ENCODE data around the gene CHCHD6.
A peak's percentile ranks its signal among the peaks of the same experiment; 100 is the strongest.

CHCHD6 gene

DNA sequence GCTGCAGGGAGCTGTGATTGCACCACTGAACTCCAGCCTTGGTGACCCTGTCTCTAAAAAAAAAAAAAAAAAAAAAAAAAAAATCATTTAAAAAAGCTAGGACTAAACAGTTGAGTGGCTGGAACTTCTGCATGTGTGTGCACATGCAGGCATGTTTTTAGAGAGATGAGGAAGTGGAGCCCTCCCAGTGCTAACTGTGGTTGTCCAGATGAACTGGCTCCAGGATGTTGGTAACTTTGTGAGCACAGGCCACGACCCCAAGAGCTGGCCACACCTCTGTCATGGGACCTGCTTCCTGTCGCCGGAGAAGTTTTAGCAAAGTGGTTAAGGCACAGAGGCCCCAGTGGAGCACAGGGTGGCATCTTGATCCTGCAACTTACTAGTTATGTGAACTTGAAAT lies 27.0 kb downstream of the CHCHD6 start:
- TF ChIP-seq GATA3 (IDR thresholded peaks at IDR 0.05; ENCODE audit: low read depth, low read length) (no peak), GATA2 (IDR thresholded peaks at IDR 0.05; ENCODE audit: low read depth, low read length) (no peak)

- TF ChIP-seq GATA3 (IDR thresholded peaks at IDR 0.05; ENCODE audit: low read depth, low read length) (no peak), GATA2 (IDR thresholded peaks at IDR 0.05; ENCODE audit: low read depth, low read length) (no peak)
Observed at GRCh38 chr3:126732281-126733060, 28.4 kb downstream of the CHCHD6 start.

DNA sequence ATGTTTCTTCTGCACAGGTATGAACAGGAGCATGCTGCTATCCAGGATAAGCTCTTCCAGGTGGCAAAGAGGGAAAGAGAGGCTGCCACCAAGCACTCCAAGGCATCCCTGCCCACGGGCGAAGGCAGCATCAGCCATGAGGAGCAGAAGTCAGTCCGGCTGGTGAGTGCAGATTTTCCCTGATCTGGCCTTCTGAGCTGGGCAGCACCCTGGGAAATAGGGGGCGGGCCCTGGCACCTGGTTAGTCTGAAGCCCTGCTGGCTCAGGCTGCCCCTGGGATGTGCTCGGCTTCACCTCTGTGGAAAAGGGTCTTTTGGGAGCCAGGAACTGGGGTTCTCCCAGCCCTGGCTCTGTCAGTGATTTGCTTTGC lies 29.0 kb downstream of the CHCHD6 start:
- no peak for TF ChIP-seq GATA3 (IDR thresholded peaks at IDR 0.05; ENCODE audit: low read depth, low read length)
- no peak for TF ChIP-seq GATA2 (IDR thresholded peaks at IDR 0.05; ENCODE audit: low read depth, low read length)

GRCh38 chr3:126734106-126734723 lies 30.2 kb downstream of the CHCHD6 start:
- TF ChIP-seq GATA3 (IDR thresholded peaks at IDR 0.05; ENCODE audit: low read depth, low read length), result no peak
- TF ChIP-seq GATA2 (IDR thresholded peaks at IDR 0.05; ENCODE audit: low read depth, low read length), result no peak

DNA sequence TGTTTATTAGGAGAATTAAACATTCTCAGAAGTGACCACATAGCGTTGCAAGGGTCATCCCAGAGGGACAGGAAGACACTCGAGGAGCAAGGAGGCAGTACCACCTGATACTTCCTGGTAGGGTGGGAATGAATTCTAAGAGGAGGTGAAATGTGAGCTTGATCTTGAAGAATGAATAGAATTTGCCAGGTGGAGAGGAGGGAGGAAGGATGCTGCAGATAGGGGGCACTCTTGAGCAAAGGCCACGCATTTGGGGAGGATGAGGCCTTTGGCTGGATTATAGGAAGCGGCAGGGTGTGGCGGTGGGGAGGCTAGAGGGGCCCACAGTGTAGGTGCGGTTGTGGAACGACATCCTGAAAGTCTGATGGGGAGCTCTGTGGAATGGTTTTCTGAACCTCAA lies 33.5 kb downstream of the CHCHD6 start:
- TF ChIP-seq GATA3 (IDR thresholded peaks at IDR 0.05; ENCODE audit: low read depth, low read length) (no peak), GATA2 (IDR thresholded peaks at IDR 0.05; ENCODE audit: low read depth, low read length) (no peak)

- TF ChIP-seq GATA2 (IDR thresholded peaks at IDR 0.05; ENCODE audit: low read depth, low read length), result no peak
- TF ChIP-seq GATA3 (IDR thresholded peaks at IDR 0.05; ENCODE audit: low read depth, low read length), result no peak
Observed at GRCh38 chr3:126742057-126742456, 38.0 kb downstream of the CHCHD6 start.

DNA sequence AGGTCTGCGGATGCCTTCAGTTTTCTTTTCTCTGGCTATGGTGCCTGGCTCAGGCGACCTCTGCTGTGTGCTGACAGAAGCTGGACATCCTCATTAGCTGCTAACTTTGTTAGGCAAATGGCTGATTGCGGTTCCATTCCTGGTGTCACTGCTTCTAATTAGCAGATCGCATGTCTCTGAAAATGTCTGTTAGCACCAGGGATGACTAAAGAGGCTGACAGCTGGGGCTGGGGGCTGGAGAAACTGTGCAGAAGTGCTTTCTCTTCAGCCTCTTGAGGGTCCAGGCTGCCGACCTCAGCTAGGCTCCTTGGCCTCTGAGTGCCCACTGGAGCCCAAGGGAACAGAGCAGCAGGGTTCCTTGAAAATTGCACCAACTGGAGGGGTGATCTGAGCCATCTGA lies 39.3 kb downstream of the CHCHD6 start:
- TF ChIP-seq GATA3 (IDR thresholded peaks at IDR 0.05; ENCODE audit: low read depth, low read length), result no peak
- no peak for TF ChIP-seq GATA2 (IDR thresholded peaks at IDR 0.05; ENCODE audit: low read depth, low read length)

DNA sequence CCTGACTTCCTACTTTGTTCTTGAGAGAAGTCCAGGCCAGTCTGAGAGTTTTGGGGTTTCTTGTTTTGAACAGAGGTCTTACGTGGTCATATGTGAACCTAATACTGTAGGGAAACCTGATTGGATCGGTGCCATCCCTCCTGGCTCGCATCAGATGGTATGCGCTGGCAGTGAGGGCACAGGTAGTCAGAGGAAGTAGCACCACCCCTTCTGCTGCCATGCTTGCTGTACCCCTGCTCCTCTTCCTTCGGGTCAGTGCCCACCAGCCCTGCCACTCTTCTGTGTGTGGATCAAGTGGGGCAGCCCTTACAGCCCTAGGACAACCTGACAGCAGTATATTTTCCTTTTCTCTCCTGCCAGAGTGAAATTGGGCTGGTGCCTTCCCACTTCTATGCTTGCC lies 39.7 kb downstream of the CHCHD6 start:
- TF ChIP-seq GATA2 (IDR thresholded peaks at IDR 0.05; ENCODE audit: low read depth, low read length), result no peak
- TF ChIP-seq GATA3 (IDR thresholded peaks at IDR 0.05; ENCODE audit: low read depth, low read length), result no peak

DNA sequence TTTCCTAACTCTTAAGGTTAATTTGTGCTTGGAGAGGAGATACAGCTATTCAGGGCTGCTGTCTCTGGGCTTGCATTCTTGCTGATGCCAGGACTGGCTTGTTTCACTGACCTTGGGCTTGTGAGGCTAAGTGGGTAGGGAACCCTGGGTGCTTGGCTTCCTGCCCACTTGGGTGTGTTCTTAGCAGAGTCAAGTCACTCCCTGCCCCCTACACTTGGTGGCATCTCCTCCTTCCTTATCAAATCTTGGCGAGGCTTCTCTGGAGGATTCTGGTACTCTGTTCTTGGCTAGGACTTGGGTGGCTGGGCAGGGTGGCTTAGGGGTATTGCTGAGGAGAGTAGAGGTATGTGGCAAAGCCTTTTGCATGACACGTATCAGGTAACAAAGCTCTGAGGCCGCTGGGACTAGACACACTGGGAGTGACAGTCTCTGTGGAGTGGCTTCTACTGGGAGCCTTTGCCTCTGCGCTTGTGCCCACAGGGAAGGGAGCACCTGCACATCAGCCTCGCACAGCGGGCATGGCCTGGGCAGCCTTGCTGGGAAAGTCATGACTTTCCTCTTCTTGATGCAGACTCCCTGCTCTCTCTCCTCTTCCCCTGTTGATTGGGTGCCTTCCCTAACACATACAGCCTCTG lies 41.8 kb downstream of the CHCHD6 start:
- no peak for TF ChIP-seq GATA2 (IDR thresholded peaks at IDR 0.05; ENCODE audit: low read depth, low read length)
- no peak for TF ChIP-seq GATA3 (IDR thresholded peaks at IDR 0.05; ENCODE audit: low read depth, low read length)

- TF ChIP-seq GATA3 (IDR thresholded peaks at IDR 0.05; ENCODE audit: low read depth, low read length) (no peak), GATA2 (IDR thresholded peaks at IDR 0.05; ENCODE audit: low read depth, low read length) (no peak)
Observed at GRCh38 chr3:126746395-126747177, 42.5 kb downstream of the CHCHD6 start.

DNA sequence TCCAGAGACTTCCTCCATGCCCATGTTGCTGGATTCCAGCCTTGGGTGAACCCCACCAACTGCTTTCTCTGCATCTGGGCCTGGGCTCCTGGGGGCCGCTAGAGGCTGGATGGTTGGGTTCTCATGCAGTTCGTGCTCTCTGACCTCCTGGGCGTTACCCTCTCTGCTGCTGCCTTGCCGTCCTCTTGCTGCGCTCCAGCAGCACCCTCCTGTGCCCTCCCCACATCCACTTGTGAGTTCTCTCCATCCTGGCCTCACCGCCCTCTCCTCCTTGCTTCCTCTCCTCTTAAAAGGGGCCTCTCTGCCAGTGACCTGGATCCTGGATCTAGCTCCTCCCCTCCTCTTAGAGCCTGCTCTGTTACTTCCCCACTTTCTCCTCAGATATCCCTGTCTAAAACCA lies 43.7 kb downstream of the CHCHD6 start:
- no peak for TF ChIP-seq GATA2 (IDR thresholded peaks at IDR 0.05; ENCODE audit: low read depth, low read length)
- no peak for TF ChIP-seq GATA3 (IDR thresholded peaks at IDR 0.05; ENCODE audit: low read depth, low read length)

DNA sequence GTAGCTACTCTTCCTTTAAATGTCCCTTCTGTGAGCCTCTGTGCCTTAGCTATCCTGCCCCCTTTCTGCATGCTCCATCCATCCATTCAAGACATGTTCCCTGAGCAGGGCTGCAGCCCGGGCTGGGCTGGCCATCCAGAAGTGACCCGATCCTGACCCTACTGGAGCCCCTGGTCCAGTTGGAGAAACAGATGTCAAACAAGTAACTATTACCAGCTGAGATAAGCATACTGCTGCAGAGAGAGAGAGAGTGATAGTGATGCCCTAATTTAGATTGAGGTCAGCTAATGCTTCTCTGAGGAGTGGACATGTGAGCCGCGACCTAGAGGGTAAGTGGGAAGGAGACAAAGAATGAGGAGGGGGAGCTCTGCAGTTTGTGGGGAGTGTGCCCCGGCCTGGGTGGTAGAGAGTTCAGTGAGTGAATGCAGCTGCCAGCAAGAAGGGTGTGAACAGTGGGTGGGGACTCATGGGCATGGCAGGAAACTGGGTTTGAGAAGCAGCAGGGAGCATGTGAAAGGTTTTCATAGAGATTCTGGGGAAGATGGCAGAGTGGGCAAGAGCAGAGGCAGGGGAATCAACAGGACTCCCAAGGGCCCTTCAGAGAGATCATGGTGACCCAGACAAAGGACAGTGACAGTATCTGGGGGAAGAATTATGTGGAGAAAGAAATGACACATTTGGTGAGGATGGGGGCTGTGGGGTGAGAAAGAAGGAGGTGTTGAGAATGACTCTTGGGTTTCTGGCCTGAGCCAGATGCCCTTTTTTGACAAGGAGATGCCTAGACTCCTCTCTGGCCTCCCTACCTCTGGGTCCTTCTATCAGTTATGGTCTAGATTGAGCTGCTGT lies 44.9 kb downstream of the CHCHD6 start:
- TF ChIP-seq GATA2 (IDR thresholded peaks at IDR 0.05; ENCODE audit: low read depth, low read length) (peak; percentile 31; the same call in 1 of the 2 replicates), GATA3 (IDR thresholded peaks at IDR 0.05; ENCODE audit: low read depth, low read length) (no peak)

DNA sequence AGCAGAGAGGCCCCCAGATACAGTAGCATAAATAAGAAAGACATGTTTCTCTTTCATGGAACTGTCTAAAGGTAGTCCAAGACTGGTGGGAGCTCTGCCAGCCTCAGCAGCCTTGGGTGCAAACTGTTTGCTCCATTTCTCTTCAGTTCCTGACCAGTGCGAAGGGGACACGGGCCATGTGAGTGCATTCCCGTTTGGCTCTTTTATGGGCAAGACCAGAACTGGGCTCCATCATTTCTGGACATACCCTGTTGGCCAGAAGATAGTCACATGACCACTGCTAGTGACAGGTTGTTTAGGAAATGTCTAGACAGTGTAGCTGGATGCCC lies 45.5 kb downstream of the CHCHD6 start:
- TF ChIP-seq GATA3 (IDR thresholded peaks at IDR 0.05; ENCODE audit: low read depth, low read length) (no peak), GATA2 (IDR thresholded peaks at IDR 0.05; ENCODE audit: low read depth, low read length) (no peak)
